NT2/D1 (cell line): ENCODE measurements around the gene RC3H1.

Experiments used
- SUZ12 ChIP-seq: IDR thresholded peaks from 2 replicates; pipeline ENCODE4 v1.6.1; 2011; ENCODE audit not compliant: insufficient read length, insufficient read depth; ENCODE audit errors: extremely low read depth
- YY1 ChIP-seq: IDR thresholded peaks from 2 replicates; pipeline ENCODE4 v1.6.1; 2011; ENCODE audit not compliant: insufficient read length, insufficient read depth
- ZNF274 ChIP-seq: IDR thresholded peaks from 2 replicates; pipeline ENCODE4 v1.6.1; 2011; ENCODE audit warnings: mild to moderate bottlenecking, low read depth, low read length

DNA sequence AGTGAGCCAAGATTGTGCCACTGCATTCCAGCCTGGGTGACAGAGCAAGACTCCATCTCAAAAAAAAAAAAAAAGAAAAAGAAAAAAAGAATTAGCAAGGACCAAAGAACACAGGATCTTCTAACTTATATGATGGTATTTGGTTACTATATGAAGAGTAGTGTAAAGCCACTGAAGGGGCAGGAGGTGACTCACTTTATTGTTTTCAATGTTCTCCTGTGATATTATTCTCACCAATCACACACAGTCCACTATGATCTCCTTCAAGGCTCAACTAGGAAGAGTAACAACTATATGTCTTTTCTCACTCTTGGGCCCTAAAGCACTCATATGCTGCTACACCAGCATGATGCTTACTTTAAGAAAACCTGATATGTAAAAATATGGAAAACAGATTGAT is 26.7 kb downstream of the RC3H1 start:
- no peak for TF ChIP-seq YY1
- no peak for TF ChIP-seq ZNF274
- TF ChIP-seq SUZ12, result no peak
